Eye (tissue), 1 donor: ENCODE data around the gene YWHAH.

ENCODE experiments used
- DNase-seq: peaks from one replicate; pipeline ENCODE4 v3.0.0-alpha.2; 2015

The YWHAH gene

DNA sequence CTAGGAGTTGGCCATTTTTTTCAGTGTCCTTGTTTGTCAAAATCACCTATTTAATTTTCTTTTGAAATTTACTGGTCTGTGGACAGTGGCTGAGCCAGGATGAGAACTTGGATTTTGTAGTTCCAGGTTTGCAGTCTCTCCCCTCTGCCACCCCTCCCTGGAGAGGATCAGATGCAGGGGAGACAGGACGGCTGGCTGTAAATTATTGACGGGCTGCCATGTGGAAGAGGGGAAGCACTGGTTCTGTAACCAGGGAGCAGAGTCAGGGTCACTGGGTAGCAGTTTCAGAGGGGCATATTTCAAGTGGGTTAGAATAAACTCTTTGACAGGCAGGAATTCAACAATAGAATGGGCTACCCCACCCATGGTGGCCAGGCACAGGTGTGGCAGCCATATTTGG lies 20.6 kb upstream of the YWHAH start:
- no peak for DNase-seq

- no peak for DNase-seq
Observed at GRCh38 chr22:31925056-31925455, 19.3 kb upstream of the YWHAH start.

- DNase-seq, result no peak
Observed at GRCh38 chr22:31926024-31926423, 18.3 kb upstream of the YWHAH start.

GRCh38 chr22:31926969-31927368 lies 17.4 kb upstream of the YWHAH start:
- DNase-seq, result peak; percentile 43

- DNase-seq, result no peak
Observed at GRCh38 chr22:31927562-31927961, 16.8 kb upstream of the YWHAH start.

- DNase-seq, result peak; percentile 45
Observed at GRCh38 chr22:31929167-31929930, 15.0 kb upstream of the YWHAH start.

DNA sequence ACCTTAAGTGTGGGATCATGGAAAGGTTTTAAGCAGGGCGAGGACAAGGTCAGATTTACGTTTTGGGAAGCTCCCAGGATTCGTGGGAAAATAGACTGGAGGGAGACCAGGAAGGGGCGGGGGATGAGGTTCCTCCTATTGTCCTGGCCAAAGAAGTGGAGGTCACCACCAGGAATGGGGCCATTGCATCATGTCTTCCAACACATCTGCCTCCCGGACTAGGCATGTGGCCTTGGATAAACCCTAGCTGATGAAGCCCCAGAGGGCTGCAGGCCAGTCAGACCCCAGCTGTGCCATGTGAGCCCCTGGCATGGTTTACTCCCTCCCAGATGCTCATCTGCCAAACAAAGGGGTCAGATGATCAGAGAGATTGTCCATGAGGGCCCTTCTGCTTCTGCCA lies 11.5 kb upstream of the YWHAH start:
- DNase-seq, result no peak

DNA sequence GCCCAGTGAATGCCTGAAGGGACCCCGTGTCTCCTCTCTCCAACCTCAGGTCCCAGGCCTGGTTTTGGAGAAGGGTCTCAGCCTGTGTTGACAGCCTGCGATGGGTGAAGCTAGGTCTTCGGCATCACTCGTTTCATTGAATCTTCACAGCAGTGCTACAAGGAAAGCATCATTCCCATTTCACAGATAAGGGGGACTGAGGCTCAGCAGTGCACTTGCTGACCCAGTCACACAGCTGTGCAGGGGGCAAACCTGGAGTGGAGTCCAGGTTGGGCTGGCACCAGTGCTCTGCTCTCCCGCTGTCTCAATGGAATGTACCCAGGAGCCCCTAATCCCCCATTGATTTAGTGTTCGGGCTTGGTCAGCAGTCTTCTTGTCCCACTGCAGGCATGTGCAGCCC lies 10.9 kb upstream of the YWHAH start:
- no peak for DNase-seq

DNA sequence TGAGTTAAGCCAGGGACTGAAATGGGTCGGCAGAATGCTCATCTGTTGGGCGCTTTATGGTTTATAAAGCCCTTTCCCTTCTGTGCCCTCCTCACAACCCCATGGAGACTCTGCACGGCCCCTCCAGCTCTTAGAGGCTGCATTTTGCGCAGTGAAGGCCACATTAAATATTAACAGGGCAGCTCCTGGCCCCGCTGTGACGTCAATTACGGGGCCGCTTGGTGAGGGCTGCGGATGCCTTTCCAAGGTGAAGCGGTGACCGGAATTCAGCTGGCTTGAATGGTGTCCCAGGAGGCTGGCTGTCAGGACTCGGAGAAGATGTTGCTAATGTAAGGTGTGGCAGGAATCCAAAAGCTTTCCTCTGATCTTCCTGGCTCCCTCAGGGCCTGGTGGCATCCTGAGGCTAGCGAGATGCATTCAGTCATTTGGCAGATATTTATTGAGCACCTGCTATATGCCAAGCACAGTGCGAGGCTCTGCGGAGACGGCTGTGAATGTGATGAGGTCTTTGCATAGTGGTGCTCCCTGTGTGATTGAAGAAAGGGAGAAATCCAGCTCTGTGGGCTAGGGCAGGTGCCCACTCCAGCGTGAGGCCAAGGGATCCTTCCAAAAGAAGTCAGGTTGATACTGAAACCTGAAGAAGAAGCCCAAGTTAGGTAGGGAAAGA lies 10.4 kb upstream of the YWHAH start:
- peak; percentile 73 for DNase-seq

- DNase-seq, result no peak
Observed at GRCh38 chr22:31935961-31936635, 8.2 kb upstream of the YWHAH start.

- no peak for DNase-seq
Observed at GRCh38 chr22:31937341-31937740, 7.0 kb upstream of the YWHAH start.

DNA sequence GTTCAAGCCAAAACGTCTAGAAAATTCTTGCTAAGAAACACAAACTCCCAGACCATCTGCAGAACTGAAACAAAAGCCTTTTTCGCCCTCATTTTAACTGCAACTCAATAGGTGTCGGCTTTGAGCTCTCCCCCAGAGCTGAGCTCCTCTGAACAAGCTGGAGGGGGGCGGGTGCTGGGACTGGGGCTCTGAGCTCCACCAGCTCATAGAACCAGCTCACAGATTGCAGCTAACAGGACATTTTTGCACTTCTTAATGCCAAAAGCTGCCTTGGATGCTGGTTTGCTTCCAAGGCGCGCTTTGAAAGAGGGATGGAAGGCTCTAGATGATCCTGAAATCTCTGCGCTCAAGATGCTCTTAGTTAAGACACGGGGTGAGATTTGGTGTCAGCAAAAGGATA lies 6.0 kb upstream of the YWHAH start:
- DNase-seq, result no peak

- no peak for DNase-seq
Observed at GRCh38 chr22:31940506-31940905, 3.8 kb upstream of the YWHAH start.

- no peak for DNase-seq
Observed at GRCh38 chr22:31942091-31942490, 2.2 kb upstream of the YWHAH start.

DNA sequence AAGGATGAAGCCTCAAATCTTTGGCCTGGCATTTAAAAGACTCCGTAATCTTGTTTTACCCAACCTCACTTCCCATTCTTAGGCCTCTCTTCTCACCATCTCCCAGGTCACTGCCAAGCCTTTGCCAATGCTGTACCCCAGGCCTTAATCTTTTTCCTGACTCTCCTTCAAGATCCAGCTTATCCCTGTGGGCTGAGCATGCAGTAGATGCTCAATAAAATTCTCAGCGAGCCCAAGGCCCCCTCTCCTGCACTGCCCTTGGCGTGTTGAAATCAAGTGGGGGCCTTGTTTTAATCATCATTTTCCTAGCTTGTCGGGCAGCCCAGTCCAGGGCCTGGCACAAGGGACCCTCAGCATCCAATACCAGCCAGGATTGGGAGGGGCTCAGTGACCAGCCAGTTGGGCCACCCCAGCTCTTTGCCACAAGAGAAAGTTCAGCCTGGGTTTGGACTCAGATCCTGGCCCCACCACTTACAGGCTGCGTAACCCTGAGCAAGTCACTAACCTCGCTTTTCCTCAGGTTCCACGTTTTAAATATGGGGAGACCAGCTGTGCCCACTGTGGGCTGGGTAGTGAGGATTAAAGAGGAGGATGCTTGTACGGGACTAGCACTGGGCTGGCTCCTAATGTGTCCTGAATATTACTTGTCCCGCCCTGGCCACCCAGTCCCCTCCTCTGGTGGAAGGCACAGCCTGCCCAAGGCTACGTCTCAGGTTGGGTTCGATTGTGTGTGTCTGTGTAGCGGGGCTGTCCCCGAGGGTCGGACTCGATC lies 943 bp upstream of the YWHAH start:
- DNase-seq, result no peak

- peak; percentile 75 for DNase-seq
Observed at GRCh38 chr22:31944700-31945442, 536 bp downstream of the YWHAH start.

DNA sequence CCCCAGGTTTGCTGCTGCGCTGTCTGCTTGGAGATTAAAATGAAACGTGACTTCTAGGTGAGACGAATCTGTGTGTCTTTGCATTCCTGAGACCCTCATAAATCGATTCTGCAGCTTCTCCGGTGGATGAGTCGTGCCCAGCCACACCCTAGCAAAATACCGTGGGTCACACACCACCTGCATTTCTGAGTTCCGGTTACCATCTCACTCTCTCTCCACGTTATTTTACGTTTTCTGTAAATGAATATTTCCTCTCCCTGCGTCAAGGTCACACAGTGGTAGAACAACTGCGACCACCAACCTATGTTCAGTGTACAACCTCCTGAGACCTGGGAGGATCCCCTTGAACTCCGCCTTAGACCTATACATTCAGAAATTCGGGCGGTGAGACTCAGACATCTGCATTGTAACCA lies 1.1 kb downstream of the YWHAH start:
- DNase-seq, result no peak

GRCh38 chr22:31945971-31946680 lies 1.8 kb downstream of the YWHAH start:
- DNase-seq, result peak; percentile 41

DNA sequence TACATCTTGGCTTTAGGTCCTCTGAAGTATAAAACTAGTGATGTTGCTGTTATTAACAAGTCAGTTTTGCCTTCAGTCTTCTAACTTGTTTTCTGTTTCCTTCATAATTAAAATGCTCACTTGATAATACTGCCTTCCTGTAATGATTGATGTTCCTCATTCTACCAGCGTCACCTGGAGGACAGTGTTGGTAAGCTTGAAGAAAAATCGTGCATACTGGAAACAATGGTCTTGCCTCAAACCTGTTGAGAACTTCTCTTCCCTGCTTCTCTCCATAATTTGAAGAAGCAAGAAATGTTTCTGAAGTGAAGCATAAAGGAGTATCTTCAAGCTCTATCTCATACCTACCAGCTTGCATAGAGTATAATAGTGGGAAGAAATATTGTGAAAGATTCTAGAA lies 3.0 kb downstream of the YWHAH start:
- no peak for DNase-seq

- DNase-seq, result no peak
Observed at GRCh38 chr22:31948002-31948401, 3.7 kb downstream of the YWHAH start.

DNA sequence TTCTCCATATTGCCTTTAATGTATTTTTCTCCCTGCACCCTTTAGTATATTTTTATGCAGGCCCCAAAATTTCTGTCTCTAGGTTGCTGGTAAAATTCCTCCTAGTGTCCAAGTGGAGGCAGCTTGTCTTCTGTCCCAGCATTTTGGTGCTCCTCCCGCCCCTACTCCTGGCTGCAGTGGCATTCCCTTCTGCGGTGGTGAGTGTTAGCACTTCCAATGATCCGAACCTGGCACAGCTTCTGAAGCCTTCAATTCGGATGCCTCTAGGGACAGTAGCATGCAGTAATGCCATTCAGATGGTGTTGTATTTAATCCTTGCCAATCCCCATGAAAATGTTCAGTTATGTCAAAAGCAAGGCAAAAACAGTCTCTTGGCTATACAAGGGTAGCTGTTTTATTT lies 5.9 kb downstream of the YWHAH start:
- peak; percentile 30 for DNase-seq
